IMR-90 (cell line): Measurements from ENCODE around the gene TRIM44. TPM values are rescaled to one million over a fixed set of nuclear protein-coding genes. Genes with fewer than 3 reads are reported as not detected.

Experiments
- ATAC-seq: fragments of 200-7000 bp; cut with Tn5 transposase; 2 replicates; pipeline ENCODE4 v1.9.1; 2020; ENCODE audit warnings: low read depth, mild to moderate bottlenecking, moderate library complexity
- BruUV-seq: library from RNA; stranded (reverse); fragments of 400-500 nt; replicated peaks from 2 replicates; lab custom pipeline; 2021; lab: Mats Ljungman, UMichigan
- CTCF ChIA-PET: fragments of 300-600 bp; formaldehyde crosslinking; extraction: SDS; loops from one replicate; lab custom pipeline; 2021; ENCODE audit warnings: antibody characterized with exemption; lab: Yijun Ruan, JAX
- POLR2A ChIA-PET: fragments of 300-600 bp; sonication (Branson Sonifier 250); formaldehyde crosslinking; loops from one replicate; lab custom pipeline; 2022; ENCODE audit warnings: antibody characterized with exemption; ENCODE audit not compliant: unreplicated experiment; lab: Charles Lee
- DNase-seq: peaks from one replicate; pipeline ENCODE4 v3.0.0; 2013
- H2AFZ ChIP-seq: replicated peaks from 2 replicates; pipeline ENCODE3; 2013; ENCODE audit warnings: low read length, mild to moderate bottlenecking; ENCODE audit not compliant: poor library complexity
- H2AK5ac ChIP-seq: 2 replicates; pipeline ENCODE4 v1.6.1; 2013; ENCODE audit warnings: low read depth, low read length, inconsistent platforms
- H2AK9ac ChIP-seq: replicated peaks from 2 replicates; pipeline ENCODE3; 2013; ENCODE audit warnings: mild to moderate bottlenecking, low read depth, low read length, moderate library complexity; ENCODE audit not compliant: poor library complexity
- H2BK120ac ChIP-seq: 2 replicates; pipeline ENCODE4 v1.6.1; 2013; ENCODE audit warnings: low read depth, low read length, inconsistent platforms
- H2BK15ac ChIP-seq: 3 replicates; pipeline ENCODE4 v1.6.1; 2013; ENCODE audit warnings: low read depth, low read length, inconsistent platforms
- H2BK20ac ChIP-seq: 2 replicates; pipeline ENCODE4 v1.6.1; 2013; ENCODE audit warnings: low read depth, mild to moderate bottlenecking, inconsistent platforms, low read length, moderate library complexity
- H2BK5ac ChIP-seq: 2 replicates; pipeline ENCODE4 v1.6.1; 2013; ENCODE audit warnings: mild to moderate bottlenecking, low read depth, low read length, inconsistent platforms; ENCODE audit not compliant: poor library complexity, severe bottlenecking
- H3K14ac ChIP-seq: replicated peaks from 2 replicates; pipeline ENCODE4 v1.6.1; 2013; ENCODE audit warnings: low read depth, low read length, inconsistent platforms
- H3K18ac ChIP-seq: 2 replicates; pipeline ENCODE4 v1.6.1; 2013; ENCODE audit warnings: low read depth, low read length, control low read depth
- H3K23ac ChIP-seq: 2 replicates; pipeline ENCODE4 v1.6.1; 2013; ENCODE audit warnings: low read depth, low read length, inconsistent platforms
- H3K27ac ChIP-seq: 2 replicates; pipeline ENCODE4 v1.5.1; 2013; ENCODE audit warnings: mild to moderate bottlenecking, control low read depth, low read length; ENCODE audit not compliant: insufficient read depth
- H3K27me3 ChIP-seq: 2 replicates; pipeline ENCODE4 v1.6.1; 2013; ENCODE audit warnings: low read length; ENCODE audit not compliant: control insufficient read depth, insufficient read depth
- H3K36me3 ChIP-seq: 2 replicates; pipeline ENCODE4 v1.6.1; 2013; ENCODE audit warnings: low read length, mixed read lengths; ENCODE audit not compliant: control insufficient read depth, insufficient read depth
- H3K4ac ChIP-seq: 2 replicates; pipeline ENCODE4 v1.6.1; 2013; ENCODE audit warnings: low read depth, low read length, inconsistent platforms
- H3K4me1 ChIP-seq: 2 replicates; pipeline ENCODE4 v1.6.1; 2013; ENCODE audit warnings: low read length, mixed read lengths; ENCODE audit not compliant: control insufficient read depth, insufficient read depth
- H3K4me2 ChIP-seq: 2 replicates; pipeline ENCODE4 v1.6.1; 2013; ENCODE audit warnings: low read depth, mild to moderate bottlenecking, control low read depth, low read length, moderate library complexity
- H3K4me3 ChIP-seq: 2 replicates; pipeline ENCODE4 v1.5.1; 2013; ENCODE audit warnings: low read depth, mild to moderate bottlenecking, control low read depth, low read length, moderate library complexity; ENCODE audit not compliant: insufficient read depth
- H3K56ac ChIP-seq: 2 replicates; pipeline ENCODE4 v1.6.1; 2013; ENCODE audit warnings: low read length, inconsistent platforms; ENCODE audit not compliant: insufficient read depth; ENCODE audit errors: extremely low read depth
- H3K79me1 ChIP-seq, 2 experiments: 2 replicates each; pipeline ENCODE4 v1.6.1; 2013; ENCODE audit warnings: low read length in 2 of 2, inconsistent platforms in 1 of 2, low read depth in 1 of 2
- H3K9ac ChIP-seq: 2 replicates; pipeline ENCODE4 v1.6.1; 2013; ENCODE audit warnings: low read depth, low read length, control low read depth
- H3K9me1 ChIP-seq: 2 replicates; pipeline ENCODE4 v1.6.1; 2013; ENCODE audit warnings: low read length, inconsistent platforms; ENCODE audit not compliant: insufficient read depth
- H3K9me3 ChIP-seq: 2 replicates; pipeline ENCODE4 v1.6.1; 2013; ENCODE audit warnings: low read length; ENCODE audit not compliant: control insufficient read depth, insufficient read depth
- H4K20me1 ChIP-seq: 2 replicates; pipeline ENCODE4 v1.6.1; 2013; ENCODE audit warnings: low read length, inconsistent platforms; ENCODE audit not compliant: insufficient read depth
- H4K5ac ChIP-seq: 2 replicates; pipeline ENCODE4 v1.6.1; 2013; ENCODE audit warnings: mild to moderate bottlenecking, low read depth, low read length, control low read depth
- H4K8ac ChIP-seq, 2 experiments: 2 replicates each; pipeline ENCODE4 v1.6.1; 2013; ENCODE audit warnings: low read depth in 2 of 2, low read length in 2 of 2, control low read depth in 1 of 2, inconsistent platforms in 1 of 2
- H4K91ac ChIP-seq: 2 replicates; pipeline ENCODE4 v1.6.1; 2013; ENCODE audit warnings: low read depth, low read length, inconsistent platforms; ENCODE audit not compliant: insufficient read depth
- BHLHE40 ChIP-seq: fragments of 150-350 bp; IDR thresholded peaks from 2 replicates; pipeline ENCODE4 v1.6.1; 2016; ENCODE audit warnings: mild to moderate bottlenecking, low read depth, low read length
- CEBPB ChIP-seq: IDR thresholded peaks from 2 replicates; pipeline ENCODE4 v1.6.1; 2012; ENCODE audit warnings: low read depth, low read length, improper control_type of control experiment
- CHD1 ChIP-seq: IDR thresholded peaks from 2 replicates; pipeline ENCODE4 v1.6.1; 2012; ENCODE audit warnings: low read depth, low read length, improper control_type of control experiment
- FOS ChIP-seq: fragments of 150-350 bp; IDR thresholded peaks from 2 replicates; pipeline ENCODE4 v1.6.1; 2016; ENCODE audit warnings: low read depth, low read length
- MAFK ChIP-seq: IDR thresholded peaks from 2 replicates; pipeline ENCODE4 v1.6.1; 2012; ENCODE audit warnings: low read depth, low read length, improper control_type of control experiment
- MAZ ChIP-seq: IDR thresholded peaks from 2 replicates; pipeline ENCODE4 v1.6.1; 2012; ENCODE audit warnings: low read depth, mild to moderate bottlenecking, low read length, improper control_type of control experiment, moderate library complexity, borderline replicate concordance
- MXI1 ChIP-seq: IDR thresholded peaks from 2 replicates; pipeline ENCODE4 v1.6.1; 2012; ENCODE audit warnings: low read depth, mild to moderate bottlenecking, low read length, moderate library complexity, borderline replicate concordance
- RAD21 ChIP-seq: IDR thresholded peaks from 2 replicates; pipeline ENCODE4 v1.6.1; 2012; ENCODE audit warnings: low read length, improper control_type of control experiment
- SMC3 ChIP-seq: fragments of 150-350 bp; IDR thresholded peaks from 2 replicates; pipeline ENCODE4 v1.6.1; 2016; ENCODE audit warnings: low read depth, mild to moderate bottlenecking, antibody characterized with exemption, low read length, moderate library complexity
- WGBS, 2 experiments: methylation state at CpG; one replicate each; pipeline versions ENCODE4 v1.1.5 to v1.1.7; 2013; ENCODE audit warnings: missing lambda C conversion rate in 2 of 2; ENCODE audit not compliant: insufficient read length in 1 of 2; ENCODE audit errors: extremely low coverage in 2 of 2; 5-methylcytosine and 5-hydroxymethylcytosine counted together
- dilution Hi-C: fragments of 300-500 bp; cut with HindIII; formaldehyde crosslinking; loops from one replicate; pipeline ENCODE4 v1.14.3; 2018; ENCODE audit warnings: low sequenced_read_pairs; ENCODE audit not compliant: unreplicated experiment
- in situ Hi-C: fragments of 300-500 bp; cut with MboI; formaldehyde crosslinking; loops from 3 replicates; pipeline ENCODE4 v1.14.3; 2019; ENCODE audit warnings: low sequenced_read_pairs, inconsistent platforms, mixed read lengths
- intact Hi-C: fragments of 100-400 bp; cut with micrococcal nuclease; formaldehyde crosslinking; loops from 2 replicates; pipeline ENCODE4 v1.10.0; 2022
- polyA plus RNA-seq, 3 experiments: library from polyadenylated mRNA; depleted of rRNA; stranded (reverse); fragments of >200 nt; gene quantifications; 2 replicates each; pipeline ENCODE4 v1.2.3, GENCODE V29; 2012; ENCODE audit warnings: low replicate concordance in 1 of 3
- total RNA-seq: library from RNA; depleted of rRNA; stranded (reverse); fragments of >200 nt; gene quantifications from 2 replicates; pipeline ENCODE4 v1.2.3, GENCODE V29; 2012
- TF ChIP-seq, protein P1 (sequence below): fragments of 150-350 bp; IDR thresholded peaks from 2 replicates; pipeline ENCODE4 v1.6.1; 2017; ENCODE audit warnings: mild to moderate bottlenecking, antibody characterized with exemption, low read length, low read depth
- TF ChIP-seq, protein P2 (sequence below): fragments of 150-350 bp; IDR thresholded peaks from 2 replicates; pipeline ENCODE4 v1.6.1; 2016; ENCODE audit warnings: low read depth, mild to moderate bottlenecking, low read length, moderate library complexity, borderline replicate concordance
- TF ChIP-seq, protein P3 (sequence below): conservative IDR thresholded peaks from 2 replicates; pipeline ENCODE4 v1.5.1; 2012; ENCODE audit warnings: mild to moderate bottlenecking, low read depth, low read length, improper control_type of control experiment

The TRIM44 gene
- total and polyA plus RNA-seq, 2 of the 4 experiments (the other 2 are of a cell fraction), result 50.7 to 104 TPM

GRCh38 chr11:35826949-35827348 lies 164.4 kb downstream of the TRIM44 start:
- Histone ChIP-seq H4K20me1 (no peaks in the 10 kb centered on the region), H4K5ac (no peak overlapping the region), H3K9me3 (no peaks in the 10 kb centered on the region), H3K4me2 (no peak overlapping the region), H2AFZ (no peak overlapping the region), H3K4ac (no peak overlapping the region), H3K4me3 (no peak overlapping the region), H2BK20ac (no peak overlapping the region), H4K91ac (no peak overlapping the region), H3K23ac (no peak overlapping the region), H2BK15ac (no peak overlapping the region), H2AK9ac (no peak overlapping the region), H3K27ac (no peak overlapping the region), H3K9ac (no peak overlapping the region), H2BK120ac (no peak overlapping the region), H3K79me1 (no peaks in the 10 kb centered on the region), H4K8ac (no peak overlapping the region), H3K27me3 (peaks cover 8% of the 10 kb centered on the region), H3K56ac (no peak overlapping the region), H2AK5ac (no peak overlapping the region), H3K18ac (no peak overlapping the region), H2BK5ac (no peak overlapping the region), H3K4me1 (peaks cover 2% of the 10 kb centered on the region; the same call in 1 of the 2 replicates), H3K9me1 (no peaks in the 10 kb centered on the region; the same call in 1 of the 2 replicates), H3K14ac (no peak overlapping the region), H3K36me3 (no peaks in the 10 kb centered on the region)
- no peak for ATAC-seq
- in situ Hi-C loops (no loop called here), intact Hi-C loops (loop anchor here (10.0 kb wide), 1 partner anchor 208 kb away; no protein-coding TSS in a partner anchor), dilution Hi-C loops (no loop called here)
- no peak for DNase-seq
- CTCF ChIA-PET, result no interaction called here
- TF ChIP-seq SMC3 (no peak), CHD1 (no peak), FOS (no peak), RAD21 (no peak), BHLHE40 (no peak), MAZ (no peak), MXI1 (no peak), MAFK (no peak), CEBPB (no peak)
- TF ChIP-seq, protein P1, sequence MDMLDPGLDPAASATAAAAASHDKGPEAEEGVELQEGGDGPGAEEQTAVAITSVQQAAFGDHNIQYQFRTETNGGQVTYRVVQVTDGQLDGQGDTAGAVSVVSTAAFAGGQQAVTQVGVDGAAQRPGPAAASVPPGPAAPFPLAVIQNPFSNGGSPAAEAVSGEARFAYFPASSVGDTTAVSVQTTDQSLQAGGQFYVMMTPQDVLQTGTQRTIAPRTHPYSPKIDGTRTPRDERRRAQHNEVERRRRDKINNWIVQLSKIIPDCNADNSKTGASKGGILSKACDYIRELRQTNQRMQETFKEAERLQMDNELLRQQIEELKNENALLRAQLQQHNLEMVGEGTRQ, result no peak
- TF ChIP-seq, protein P2, sequence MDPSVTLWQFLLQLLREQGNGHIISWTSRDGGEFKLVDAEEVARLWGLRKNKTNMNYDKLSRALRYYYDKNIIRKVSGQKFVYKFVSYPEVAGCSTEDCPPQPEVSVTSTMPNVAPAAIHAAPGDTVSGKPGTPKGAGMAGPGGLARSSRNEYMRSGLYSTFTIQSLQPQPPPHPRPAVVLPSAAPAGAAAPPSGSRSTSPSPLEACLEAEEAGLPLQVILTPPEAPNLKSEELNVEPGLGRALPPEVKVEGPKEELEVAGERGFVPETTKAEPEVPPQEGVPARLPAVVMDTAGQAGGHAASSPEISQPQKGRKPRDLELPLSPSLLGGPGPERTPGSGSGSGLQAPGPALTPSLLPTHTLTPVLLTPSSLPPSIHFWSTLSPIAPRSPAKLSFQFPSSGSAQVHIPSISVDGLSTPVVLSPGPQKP, result no peak
- TF ChIP-seq, protein P3, sequence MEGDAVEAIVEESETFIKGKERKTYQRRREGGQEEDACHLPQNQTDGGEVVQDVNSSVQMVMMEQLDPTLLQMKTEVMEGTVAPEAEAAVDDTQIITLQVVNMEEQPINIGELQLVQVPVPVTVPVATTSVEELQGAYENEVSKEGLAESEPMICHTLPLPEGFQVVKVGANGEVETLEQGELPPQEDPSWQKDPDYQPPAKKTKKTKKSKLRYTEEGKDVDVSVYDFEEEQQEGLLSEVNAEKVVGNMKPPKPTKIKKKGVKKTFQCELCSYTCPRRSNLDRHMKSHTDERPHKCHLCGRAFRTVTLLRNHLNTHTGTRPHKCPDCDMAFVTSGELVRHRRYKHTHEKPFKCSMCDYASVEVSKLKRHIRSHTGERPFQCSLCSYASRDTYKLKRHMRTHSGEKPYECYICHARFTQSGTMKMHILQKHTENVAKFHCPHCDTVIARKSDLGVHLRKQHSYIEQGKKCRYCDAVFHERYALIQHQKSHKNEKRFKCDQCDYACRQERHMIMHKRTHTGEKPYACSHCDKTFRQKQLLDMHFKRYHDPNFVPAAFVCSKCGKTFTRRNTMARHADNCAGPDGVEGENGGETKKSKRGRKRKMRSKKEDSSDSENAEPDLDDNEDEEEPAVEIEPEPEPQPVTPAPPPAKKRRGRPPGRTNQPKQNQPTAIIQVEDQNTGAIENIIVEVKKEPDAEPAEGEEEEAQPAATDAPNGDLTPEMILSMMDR, result no peak
- BruUV-seq, result no TSS peak
- POLR2A ChIA-PET, result no interaction called here
- WGBS, 2 experiments, result 50% methylated on average over 2 of the region's 4 CpGs; no CpG with 5 or more reads in 1 of the 2 experiments
